Activated CD4-positive, alpha-beta T cell treated with anti-CD3 and anti-CD28 coated beads for 48 hours (primary cell): ENCODE results near the gene DHRSX.

Experiments
- DNase-seq: peaks from one replicate; pipeline ENCODE4 v3.0.0-alpha.2; 2020

Gene DHRSX

GRCh38 chrX:2451501-2452316 lies 49.1 kb downstream of the DHRSX start:
- no peak for DNase-seq

DNA sequence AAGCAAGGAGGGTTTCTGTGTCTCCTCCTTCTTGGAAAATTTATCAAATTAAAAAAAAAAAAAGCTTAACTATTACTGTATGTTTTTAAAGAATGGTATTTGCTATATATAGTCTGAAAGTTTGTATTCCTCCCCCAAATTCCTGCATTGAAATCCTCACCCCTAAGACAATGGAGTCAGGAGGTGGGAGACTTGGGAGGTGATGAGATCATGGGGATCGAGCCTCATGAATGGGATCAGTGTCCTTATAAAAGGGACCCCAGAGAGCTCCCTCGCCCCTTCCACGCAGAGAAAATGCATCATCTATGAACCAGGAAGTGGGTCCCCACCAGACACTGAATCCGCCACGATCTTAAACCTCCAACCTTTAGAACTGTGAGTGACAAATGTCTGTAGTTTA lies 50.1 kb downstream of the DHRSX start:
- no peak for DNase-seq

DNA sequence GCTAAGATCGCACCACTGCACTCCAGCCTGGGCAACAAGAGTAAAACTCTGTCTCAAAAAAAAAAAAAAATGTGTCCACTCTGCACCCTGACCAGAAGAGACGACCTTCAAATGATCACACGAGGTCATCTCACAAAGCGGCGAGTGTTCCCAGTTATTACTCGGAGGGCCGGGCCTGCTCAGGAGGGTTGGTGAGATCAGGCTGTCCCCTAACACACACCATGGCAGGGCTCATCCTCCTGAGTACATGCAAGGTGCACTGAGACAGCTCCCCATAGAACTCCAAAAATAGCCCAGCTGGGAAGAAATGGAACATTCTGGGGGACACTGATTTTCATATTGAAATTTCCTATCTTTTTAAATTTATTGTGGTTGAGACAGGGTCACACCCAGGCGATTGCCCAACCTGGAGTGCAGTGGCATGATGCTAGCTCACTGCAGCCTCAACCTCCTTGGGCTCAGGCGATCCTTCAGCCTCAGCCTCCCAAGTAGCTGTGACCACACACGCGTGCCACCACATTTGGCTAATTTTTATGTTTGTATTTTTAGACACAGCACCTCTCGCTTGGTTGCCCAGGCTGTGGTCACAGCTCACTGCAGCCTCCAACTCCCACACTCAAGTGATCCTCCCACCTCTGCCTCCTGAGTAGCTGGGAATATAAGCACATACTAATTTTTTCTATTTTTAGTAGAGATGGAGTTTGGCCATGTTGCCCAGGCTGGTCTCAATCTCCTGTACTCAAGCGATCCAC lies 51.5 kb downstream of the DHRSX start:
- DNase-seq = no peak

GRCh38 chrX:2447484-2447883 lies 53.3 kb downstream of the DHRSX start:
- DNase-seq = no peak

GRCh38 chrX:2446815-2447214 lies 54.0 kb downstream of the DHRSX start:
- DNase-seq = no peak

DNA sequence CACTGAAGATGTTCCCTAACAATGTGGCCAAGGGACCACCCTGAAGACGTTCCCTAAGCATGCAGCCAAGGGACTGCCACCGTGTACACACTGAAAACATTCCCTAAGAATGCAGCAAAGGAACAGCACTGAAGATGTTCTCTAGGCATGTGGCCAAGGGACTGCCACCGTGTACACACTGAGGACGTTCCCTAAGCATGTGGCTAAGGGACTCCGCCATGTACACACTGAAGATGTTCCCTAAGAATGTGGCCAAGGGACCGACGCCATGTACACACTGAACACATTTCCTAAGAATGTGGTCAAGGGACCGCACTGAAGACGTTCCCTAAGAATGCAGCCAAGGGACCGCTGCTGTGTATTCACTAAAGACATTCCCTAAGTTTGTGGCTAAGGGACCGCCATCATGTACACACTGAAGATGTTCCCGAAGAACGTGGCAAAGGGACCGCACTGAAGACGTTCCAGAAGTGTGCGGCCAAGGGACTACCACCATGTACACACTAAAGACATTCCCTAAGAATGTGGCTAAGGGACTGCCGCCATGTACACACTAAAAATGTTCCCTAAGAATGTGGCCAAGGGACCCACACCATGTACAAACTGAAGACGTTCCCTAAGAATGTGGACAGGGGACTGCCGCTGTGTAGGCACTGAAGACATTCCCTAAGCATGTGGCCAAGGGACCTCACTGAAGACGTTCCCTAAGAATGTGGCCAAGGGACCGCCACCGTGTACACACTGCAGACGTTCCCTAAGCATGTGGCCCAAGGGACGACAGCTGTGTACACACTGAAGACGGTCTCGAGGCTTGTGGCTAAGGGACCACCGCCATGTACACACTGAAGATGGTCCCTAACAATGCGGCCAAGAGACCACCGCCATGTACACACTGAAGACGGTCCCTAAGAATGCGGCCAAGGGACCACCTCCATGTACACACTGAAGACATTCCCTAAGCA lies 54.8 kb downstream of the DHRSX start:
- no peak for DNase-seq

DNA sequence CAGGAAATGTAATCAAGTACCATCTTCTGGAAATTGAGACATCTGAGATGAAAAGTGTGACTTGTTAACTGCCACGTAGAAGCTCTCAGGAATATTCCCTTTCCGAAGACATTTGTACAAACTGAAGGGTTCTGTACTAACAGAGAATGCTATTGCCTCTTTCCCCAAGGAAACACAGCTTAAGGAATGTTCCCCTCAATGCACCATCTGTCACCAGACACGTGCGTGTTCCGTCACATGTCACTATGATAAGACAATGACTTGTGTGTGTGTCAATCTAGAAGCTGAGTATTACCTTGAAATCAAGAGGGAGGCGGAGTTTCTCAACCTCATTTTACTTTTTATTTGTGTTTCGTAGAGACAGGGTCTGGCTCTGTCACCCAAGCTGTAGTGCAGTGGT lies 58.1 kb downstream of the DHRSX start:
- DNase-seq = no peak

GRCh38 chrX:2441466-2441865 lies 59.3 kb downstream of the DHRSX start:
- no peak for DNase-seq

DNA sequence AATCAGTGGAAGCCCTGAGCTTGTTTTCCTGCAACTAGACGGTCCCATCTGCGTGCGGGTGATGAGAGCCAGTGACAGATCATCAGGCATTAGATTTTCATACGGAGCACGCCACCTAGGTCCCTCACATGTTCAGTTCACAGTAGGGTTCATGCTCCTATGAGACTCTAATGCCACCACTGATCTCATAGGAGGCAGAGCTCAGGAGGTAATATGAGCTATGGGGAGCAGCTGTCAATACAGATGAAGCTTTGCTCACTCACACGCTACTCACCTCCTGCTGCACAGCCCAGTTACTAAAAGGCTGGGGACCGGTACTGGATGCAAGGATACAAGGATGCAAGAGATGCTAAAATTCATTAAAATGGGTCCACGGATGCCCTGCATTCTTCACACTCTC lies 61.2 kb downstream of the DHRSX start:
- no peak for DNase-seq

DNA sequence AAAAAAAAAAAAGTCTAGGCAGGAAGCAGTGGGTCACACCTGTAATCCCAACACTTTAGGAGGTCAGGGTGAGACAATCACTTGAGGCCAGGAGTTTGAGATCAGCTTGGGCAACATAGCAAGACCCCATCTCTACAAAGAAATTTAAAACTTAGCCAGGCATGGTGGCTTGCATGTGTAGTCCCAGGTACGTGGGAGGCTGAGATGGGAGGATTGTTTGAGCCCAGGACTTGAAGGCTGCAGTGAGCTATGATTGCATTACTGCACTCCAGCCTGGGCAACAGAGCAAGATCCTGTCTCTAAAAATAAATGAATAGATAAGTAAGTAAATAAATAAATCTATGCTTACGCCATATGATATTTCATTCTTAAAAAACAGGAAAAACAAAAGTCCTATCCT lies 65.3 kb downstream of the DHRSX start:
- no peak for DNase-seq

DNA sequence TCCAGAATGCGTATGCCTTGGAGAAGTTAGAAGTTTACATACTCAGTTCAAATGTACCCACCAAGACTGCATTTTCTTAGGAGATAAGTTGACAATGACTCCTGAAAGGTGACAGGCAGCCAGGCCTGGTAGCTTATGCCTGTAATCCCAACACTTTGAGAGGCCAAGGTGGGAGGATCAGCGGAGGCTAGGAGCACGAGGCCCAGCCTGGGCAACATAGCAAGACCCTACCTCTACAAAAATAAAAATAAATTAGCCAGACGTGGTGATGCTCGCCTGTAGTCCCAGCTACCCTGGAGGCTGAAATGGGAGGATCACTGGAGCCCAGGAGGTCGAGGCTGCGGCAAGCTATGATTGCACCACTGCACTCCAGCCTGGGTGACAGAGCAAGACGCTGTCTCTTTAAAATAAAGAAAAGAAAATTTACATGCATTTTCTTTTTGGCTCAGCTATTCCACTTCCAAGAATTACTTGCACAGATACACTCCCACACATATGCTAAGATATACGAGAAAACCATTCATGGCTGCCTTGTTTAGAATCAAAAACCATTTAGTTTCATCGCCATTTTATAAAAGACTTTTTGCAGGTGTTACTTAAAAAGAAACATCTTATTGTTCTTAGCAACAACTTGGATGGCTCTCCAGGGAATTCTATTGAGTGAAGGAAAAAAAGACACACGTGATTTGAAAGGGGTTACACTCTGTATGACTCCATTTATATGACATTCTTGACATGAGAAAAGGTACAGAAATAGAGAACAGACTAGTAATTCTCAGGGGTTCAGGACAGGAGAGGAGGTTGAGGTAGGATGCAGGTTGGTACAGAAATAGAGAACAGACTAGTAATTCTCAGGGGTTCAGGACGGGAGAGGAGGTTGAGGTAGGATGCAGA lies 66.3 kb downstream of the DHRSX start:
- DNase-seq = no peak

DNA sequence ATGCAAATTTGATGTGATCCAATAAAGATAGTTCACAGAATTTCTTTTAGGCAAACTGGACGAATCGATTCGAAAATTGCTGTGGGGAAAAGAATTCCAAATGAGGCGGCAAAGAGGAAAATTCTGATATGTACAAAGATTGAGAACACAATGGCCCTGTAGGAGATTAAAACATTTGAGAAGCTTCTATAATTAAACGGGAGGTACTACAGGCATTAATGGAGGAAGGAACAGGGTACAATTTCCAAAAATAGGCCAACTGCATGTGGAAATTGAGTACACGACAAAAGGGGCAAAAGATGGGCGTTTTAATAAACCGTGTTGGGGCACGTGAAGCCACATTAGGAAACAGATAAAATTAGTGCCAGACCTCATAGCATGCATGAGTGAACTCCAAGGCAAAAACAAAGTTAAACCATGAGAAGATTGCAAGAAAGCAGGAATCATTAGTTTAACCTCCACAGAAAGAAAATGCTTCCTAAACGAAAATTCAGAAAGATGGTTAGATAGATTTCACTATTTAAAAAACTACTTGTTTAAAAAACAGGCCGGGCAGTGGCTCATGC lies 68.4 kb downstream of the DHRSX start:
- no peak for DNase-seq

DNA sequence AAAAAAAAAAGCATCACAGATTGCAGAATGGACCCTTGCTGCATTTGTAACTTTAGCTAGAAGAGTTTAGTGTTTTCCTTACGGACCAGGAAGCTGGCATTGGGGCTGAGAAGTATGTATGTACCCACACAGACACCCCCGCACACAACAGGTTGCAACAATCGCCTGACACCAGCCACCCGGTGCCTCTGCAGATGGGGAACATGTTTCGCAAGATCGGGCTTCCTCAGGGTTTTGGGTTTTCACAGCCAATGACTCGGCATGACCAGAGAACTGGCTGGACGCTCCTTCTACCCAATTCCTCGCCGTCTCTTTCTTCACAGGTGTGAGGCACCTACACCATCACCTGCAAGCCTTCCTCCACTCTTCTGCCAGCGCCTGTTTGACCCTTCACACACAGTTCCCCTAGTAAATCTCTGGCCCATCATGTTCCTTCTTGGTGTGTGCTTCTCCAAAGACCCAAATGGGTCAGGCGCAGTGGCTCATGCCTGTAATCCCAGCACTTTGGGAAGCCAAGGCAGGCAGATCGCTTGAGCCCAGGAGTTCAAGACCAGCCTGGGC lies 70.4 kb downstream of the DHRSX start:
- no peak for DNase-seq

GRCh38 chrX:2427737-2428136 lies 73.0 kb downstream of the DHRSX start:
- DNase-seq = no peak

DNA sequence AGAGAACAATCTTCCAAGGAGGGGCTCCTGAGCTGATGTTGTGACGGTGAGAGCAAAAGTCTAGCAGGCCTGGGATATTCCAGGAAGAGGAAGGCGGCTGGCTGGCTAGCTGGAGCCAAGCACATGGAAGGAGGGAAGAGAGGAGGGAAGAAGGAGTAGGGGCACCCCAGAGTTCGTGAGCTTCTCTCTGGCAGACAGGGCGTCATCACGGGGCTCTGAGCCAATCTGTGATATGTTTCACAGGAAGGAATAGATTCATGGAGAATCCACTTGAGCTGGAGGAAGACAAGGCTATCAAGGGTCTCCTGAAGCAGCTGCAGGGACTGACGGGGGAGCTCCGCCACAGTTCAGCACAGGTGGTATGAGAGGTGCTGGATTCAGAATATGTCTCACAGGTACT lies 73.6 kb downstream of the DHRSX start:
- DNase-seq = no peak

DNA sequence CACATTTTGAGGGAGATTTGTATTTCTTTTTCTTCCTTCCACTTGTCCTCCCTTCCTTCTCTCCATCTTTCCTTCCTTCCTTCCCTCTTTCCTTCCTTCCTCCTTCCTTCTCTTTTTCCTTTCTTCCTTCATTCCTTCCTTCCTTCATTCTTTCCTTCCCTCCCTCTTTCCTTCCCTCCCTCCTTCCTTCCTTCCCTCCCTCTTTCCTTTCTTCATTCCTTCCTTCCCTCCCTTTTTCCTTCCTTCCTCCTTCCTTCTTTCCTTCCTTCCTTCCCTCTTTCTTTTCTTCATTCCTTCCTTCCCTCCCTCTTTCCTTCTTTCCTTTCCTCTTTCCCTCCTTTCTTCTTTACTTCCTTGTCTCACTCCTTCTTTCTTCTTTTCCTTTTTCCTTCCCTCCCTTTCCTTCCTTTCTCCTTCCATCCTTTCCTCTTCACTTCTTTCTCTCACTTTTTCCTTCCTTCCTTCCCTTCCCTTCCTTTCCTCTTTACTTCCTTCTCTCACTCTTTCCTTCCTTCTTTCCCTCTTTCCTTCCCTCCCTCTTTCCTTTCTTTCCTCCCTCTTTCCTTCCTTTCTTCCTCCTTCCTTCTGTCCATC lies 74.4 kb downstream of the DHRSX start:
- DNase-seq = no peak

- DNase-seq = no peak
These were observed 75.3 kb downstream of the DHRSX start for GRCh38 chrX:2425286-2426071.

- DNase-seq = no peak
These were observed 76.5 kb downstream of the DHRSX start for GRCh38 chrX:2424317-2424716.

GRCh38 chrX:2423899-2424298 lies 76.9 kb downstream of the DHRSX start:
- DNase-seq = no peak

DNA sequence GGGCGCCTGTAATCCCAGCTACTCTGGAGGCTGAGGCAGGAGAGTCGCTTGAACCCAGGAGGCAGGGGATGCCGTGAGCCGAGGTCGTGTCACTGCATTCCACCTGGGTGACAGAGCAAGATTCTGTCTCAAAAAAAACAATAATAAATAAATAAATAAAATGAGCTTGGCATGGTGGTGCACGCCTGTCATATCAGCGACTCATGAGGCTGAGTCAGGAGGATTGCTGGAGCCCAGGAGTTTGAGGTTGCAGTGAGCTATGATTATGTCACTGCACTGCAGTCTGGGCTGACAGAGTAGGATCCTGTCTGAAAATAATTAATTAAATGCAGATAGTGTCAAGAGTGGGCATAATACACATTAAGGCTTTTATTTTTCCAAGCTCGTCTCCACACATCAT lies 77.5 kb downstream of the DHRSX start:
- DNase-seq = no peak
